CD4-positive, alpha-beta T cell treated with Interleukin-15 for 4 hours (primary cell): ENCODE results near the gene GLO1.

ENCODE experiments used
- DNase-seq: peaks from one replicate; pipeline ENCODE4 v3.0.0-alpha.2; 2020; ENCODE audit warnings: low spot score

Gene GLO1

DNA sequence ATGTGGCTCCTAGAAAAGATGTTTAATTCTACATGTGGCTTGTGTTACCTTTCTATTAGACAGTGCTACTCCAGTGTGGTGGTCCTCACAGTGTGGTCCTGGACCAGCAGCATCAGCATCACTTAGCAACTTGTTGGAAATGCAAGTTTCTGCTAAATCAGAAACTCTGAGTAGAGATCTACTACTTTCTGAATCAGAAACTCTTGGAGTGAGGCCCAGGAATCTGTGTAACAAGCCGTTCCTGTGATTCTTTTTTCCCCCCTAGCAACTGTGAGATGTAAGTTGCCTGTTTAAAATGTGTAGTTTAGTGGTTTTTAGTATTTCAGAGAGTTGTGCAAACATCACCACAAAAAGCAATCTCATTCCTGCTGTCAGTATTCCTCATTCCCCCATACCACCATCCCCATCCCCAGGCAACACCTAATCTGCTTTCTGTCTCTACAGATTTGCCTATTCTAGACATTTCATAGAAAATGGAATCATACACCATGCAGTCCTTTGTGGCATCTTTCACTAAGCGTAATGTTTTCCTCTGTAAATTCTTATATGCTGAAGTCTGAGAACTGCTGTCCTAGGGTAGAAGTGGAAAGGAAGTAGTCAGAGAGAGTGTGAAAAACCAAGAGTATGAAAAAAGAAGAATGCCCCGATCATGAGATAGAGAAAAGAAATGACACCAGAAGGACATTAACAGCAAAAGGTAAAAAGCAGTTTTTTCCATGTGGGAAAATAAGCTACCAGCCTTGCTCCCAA, 44.4 kb downstream of the GLO1 start:
- no peak for DNase-seq

DNA sequence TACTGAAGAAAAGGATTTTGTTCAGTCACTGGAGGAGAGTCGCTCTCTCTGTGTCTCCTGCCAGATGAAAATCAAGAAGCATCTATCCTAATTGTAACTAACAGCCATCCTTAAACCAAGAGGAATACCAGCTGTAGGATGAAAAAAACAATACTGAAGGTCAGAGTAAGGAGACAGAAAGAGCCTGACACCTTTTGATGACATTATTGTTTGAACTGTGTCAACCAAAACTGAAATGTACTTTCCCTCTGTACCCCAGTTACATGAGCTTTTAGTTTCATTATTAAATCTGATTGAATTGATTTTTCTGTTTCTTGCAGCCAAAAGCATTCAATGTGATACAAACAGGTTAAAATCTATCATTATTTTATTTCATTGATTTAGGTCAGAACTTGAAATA, 46.0 kb downstream of the GLO1 start:
- no peak for DNase-seq

DNA sequence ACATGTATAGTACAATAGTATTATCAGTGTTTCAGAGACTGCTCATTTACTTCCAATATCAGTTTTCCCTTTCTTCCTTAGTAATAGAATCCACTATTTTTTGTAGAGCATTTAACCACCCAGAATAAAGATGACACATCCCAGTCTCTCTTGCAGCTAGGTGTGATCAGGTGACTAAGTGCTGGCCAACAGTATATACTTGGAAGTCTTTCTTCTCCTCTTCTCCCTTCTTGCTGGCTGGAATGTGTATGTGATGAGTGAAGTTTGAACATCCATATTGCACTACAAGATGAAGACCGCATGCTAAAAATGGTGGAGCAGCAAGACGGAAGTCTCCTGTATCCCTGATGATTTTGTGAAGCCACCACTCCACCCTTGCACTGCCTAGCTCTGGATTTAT, 48.7 kb downstream of the GLO1 start:
- no peak for DNase-seq

DNA sequence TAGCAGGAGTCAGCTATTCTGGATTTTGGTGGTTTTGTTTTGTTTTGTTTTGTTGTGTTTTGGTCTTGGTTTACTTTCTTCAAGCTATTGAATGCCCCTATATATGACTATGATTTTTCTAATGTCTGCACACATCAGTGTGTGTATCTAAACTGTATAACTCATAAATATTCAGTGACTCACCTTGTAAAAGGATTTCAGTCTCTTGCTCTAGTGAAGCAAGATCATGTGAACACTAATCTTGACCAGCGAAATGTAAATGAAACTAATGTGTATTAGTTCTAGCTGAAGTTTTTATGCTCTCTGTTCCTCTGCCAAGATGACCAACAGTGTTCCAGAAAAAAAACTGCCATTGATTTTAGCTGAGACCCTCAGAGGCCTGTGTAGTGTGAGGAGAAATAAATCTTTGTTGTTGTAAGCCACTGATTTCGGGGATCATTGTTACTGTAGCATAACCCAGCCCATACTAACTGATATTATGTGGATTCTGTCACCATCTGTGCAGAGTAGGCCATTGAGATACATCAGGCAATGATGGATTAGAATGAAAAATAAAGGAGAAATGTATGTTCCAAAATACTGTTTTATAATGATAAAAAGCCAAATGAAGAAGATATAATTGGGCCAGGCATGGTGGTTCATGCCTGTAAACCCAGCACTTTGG, 51.7 kb downstream of the GLO1 start:
- DNase-seq: no peak

DNA sequence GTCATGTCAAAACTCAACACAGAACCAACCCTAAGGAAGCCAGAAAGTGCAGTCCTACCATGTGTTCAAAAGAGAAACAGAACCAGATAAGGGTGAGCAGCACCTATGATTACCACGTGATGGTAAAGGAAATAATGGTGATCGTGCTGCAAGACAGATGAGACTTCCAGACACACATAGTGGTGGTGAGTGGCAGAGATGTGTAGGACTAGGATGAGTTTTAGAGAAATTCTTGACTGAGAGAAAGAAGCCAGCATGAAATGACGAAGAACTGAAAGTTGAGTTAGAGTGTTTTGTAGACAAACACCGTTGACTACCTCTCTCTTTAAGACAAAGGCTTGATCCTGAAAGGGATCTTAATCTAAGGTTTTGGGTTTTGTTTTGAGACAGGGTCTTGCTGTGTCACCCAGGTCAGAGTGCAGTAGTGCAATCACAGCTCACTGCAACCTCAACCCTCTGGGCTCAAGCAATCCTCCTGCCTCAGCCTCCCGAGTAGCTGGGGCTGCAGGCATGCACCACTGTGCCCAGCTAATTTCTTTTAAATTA, 52.7 kb downstream of the GLO1 start:
- DNase-seq: no peak

DNA sequence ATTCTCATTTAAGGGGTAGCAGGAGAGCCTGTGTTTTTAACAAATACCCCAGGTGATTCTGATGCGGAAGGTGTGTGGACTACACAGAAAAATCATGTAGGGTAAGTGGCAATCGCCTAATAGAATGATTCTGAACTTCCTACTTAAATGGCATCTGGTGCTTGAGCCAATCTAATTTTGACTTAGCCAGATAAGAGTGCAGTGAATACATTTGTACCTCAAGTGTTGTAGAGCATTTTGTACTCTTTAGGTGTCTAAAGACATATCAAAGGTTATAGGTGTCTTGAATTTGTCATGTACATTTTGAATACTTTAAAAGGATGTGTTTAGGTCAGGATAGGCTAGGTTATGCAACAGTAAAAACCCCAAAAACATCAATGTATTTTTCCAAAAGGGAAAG, 53.2 kb downstream of the GLO1 start:
- no peak for DNase-seq

DNA sequence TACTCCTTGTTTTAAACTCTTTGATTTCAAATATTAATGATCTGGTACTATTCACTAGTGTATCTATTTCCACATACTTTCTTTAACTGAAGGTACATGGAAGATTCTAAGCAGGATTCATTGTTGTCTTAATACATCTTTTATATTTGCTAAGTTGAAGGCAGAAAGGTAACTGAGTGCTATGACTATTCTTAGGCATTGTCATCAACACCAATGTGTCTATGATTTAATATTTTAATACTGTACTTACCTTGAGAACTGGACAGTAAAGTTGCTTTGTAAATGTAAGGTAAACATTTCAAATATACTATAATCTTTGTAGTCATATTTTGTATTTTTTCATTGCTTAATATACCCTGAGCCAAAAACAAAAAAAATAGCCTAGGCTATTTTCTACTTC, 54.3 kb downstream of the GLO1 start:
- no peak for DNase-seq

DNA sequence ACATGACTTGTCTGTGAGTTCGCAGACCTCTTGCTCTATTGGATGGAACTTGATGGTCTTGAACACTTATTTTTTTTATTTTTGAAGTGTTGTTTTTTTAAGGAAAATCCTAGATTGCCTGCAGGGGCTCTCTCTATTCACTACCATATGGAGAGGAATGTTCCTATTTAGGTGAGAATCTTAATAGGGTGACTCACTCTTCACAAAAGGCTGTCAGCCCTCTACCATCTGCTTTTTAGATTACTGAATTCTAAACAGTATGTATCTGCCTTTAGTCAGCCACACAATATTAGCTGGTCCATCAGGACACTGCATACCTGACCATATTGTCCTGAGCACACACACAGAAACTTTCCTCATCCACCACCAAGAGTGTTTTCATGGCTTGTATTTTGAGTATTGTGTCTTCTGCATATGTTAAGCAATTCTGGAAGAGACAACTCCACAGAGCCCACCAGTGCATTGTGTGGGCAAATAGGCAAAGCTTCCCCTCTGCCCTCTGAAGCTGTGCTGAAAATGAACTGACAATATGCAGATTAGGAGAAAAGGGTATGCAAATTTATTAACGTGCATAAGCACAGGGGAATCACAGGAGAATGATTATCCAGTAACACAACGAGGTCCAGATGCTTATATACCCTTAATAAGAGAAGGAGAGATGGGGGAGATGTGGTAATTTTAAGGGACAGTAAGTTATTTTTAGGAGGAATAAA, 56.6 kb downstream of the GLO1 start:
- no peak for DNase-seq

DNA sequence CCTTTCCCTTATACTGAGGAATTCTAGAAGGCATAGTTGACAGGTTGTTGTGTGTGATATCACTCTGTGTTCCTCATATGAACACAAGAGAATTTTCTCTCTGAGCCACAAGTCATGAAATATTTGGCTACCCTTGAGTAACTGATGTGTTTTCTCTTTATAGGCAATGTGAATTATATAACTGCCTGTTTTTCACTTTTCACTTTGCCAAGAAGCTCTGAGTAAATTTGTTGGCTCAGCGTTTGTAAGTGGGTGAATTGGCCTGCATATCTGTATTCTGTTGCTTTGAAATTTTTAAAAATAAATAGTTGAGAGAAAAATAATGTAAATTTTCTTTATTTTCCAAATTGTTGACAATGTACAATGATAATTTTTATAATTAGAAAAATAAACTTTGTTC, 58.0 kb downstream of the GLO1 start:
- DNase-seq: no peak

DNA sequence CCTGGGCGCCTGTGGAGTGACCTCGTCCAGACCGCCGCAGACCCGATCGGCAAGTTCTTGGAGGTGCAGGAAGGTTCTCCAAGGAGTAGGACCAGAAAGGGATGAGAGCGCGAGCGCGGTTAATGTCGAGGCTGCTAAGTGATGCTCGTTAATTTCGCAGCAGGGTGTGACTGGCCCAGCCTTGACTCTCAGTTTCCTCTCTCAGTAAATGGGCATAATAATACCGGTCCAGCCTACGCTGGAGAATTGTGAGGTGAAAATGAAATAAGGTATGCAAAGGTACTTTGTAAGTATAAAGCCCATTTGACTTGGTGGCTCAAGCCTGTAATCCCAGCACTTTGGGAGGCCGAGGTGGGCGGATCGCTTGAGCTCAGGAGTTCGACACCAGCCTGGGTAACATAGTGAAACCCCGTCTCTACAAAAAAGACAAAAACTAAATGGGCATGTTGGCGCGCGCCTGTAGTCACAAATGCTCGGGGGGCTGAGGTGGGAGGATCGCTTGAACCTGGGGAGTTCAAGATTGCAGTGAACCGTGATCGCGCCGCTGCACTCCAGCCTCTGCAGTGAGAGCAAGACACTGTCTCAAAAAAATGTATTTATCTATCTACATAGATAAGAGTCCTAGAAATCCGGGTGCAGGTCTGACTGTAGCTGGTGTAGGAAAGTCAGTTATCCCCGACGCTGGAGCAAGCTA, 62.6 kb downstream of the GLO1 start:
- DNase-seq: no peak

DNA sequence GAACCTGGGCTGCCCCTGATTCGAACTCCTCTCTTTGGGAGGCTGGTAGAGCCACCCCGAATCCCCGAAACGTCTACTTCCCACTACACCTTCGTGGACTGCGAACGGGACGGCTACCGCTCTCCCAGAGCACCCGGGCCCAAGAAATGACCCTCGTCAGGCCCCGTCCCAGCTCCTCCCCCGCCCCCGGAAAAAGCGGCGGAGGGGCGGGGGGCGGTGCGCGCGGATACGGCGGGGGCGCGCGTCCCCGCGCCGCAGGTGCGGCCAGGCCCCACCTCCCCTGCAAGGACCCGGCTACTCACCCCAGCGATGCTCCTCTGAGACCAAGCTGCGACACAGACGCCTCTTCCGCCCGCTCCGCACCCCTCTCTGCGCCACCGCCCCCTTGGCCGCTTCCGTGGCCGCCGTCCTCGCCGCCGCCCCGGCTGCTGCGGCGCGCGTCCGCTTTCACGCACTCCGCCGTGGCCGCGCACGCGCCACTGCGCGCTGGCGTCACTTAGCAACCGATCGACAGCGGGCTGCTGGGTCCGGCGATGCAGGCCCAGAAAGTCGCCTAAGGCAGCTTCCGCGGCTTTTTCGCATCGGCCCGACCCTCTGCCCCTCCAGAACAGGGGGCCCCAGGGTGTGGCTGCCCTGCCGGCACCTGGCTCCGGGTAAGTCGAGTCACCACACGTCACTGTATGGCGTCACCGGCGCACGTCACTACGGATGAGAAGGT, 63.3 kb downstream of the GLO1 start, which contains the start of gene BTBD9:
Gene BTBD9 (minus strand): TSS at position 432 of the 718 bp plus-strand sequence.
- peak; percentile 78 for DNase-seq

DNA sequence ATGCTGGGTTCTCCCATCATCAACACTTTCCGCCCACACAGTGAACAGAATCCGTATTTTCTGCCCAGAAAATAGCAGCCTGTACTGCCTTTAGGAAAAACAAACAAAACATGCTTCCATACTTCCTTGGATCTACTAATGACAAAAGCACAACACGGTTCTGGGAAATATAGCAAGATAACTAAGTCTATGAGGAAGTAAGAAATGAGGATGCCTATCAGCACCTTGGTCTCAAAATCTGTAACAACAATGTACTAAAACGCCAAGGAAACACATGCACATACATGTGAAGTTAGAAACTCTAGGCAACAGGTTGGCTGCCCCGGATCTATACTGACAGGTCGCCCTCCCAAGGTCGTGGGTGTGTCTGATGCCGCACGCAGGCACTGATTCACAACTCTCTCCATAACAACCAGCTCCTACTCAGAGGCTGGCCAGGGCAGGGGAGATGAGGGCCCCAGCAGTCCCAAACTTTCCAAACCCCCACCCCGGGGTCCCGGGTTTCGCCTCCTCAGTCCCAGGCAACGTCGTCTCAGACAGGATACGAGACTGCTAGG, 63.9 kb downstream of the GLO1 start:
- peak; percentile 54 for DNase-seq

DNA sequence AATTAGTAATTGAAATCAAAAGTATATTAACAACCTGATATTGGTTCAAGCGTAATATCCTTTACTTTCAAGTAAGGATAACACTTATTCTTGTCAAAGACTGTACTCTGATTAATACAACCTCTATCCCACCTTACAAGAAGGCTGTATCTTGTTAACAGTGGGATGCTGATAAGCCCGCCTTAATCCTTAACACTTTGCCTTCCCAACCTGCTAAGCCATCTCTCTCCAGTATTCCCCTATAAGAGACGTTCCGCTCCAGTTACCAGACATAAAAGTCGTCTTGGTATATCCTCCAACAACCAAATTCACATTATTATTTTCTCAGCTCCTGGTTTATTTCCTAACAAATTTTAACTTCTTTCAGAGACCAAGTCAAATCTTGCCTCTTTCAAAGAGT, 65.2 kb downstream of the GLO1 start:
- DNase-seq: no peak

DNA sequence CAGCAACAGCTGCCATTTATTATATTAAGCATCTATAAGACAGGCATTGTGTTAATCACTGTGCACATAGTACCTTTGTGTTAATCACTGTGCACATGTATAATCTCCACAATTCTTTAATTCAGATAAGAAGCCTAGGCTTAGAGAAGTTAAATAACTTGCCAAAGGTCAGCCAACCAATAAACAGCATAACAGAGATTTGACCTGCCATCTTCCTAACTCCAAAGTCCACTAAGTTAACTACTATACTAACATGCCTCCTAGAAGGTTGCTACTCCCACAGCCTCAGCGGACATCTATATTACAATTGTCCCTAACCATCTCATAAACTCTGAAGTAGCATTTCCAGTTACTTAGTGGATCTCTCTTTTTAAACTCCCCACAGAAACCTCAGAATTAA, 66.9 kb downstream of the GLO1 start:
- no peak for DNase-seq

DNA sequence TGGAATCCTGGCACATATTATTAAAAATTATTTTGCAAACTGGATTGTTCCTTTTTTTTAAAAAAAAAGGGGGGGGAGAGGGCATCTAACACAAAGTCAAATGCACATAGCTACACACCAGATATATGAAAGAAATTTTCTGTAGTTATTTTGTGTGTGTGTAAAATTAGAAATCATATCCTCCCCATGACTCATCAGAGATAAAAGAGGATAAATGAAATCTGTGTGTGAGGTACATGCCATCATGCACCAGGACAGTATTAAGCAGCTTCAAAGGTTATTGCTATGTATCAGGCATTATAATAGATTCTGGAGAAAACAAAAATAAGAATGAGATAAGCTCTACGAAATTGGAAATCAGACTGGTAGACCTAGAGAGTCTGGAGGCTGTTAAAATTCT, 68.4 kb downstream of the GLO1 start:
- no peak for DNase-seq

DNA sequence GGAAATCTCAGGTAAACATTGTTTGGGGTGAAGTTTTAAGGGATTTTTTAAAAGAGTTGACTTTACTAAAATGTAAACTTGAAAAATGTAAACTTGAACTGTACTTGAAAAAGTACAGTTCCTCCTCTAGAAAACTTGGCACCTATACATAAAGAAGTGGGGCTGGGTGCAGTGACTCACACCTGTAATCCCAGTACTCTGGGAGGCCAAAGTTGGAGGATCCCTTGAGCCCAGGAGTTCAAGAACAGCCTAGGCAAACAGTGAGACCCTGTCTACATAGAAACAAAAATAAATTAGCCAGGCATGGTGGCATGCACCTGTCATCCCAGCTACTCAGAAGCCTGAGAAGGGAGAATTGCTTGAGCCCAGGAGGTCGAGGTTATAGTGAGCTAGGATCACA, 70.5 kb downstream of the GLO1 start:
- DNase-seq: no peak

DNA sequence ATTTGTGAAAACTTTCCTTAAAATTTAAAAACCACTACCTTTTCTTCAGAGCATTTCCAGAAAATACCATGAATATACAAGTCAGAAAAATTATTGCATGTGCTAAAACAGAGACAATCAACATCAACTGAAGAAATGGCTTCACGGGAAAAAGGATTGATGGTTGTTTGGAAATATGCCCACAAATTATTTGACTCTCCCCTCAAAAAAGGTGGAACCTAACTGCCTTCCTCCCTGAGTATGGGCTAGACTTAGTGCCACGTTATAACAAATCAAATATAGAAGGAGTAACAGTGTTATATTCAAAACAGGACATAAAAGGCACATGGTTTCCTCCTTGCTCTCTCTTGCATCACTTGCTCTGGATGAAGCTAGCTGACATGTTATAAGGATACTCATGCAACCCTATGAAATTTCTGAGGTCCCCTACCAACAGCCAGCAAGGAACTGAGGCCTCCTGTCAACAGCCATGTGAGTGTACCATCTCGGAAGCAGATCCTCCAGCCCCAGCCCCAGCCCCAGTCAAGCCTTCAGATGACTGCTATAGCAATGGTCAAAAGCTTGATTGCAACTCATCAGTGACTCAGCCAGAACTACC, 71.7 kb downstream of the GLO1 start:
- no peak for DNase-seq
